Hair follicular keratinocyte (primary cell): ENCODE data around the gene TOPBP1. TPM values are rescaled to one million over a fixed set of nuclear protein-coding genes. Genes with fewer than 3 reads are reported as not detected.

Source experiments
- total RNA-seq: library from RNA; depleted of rRNA; stranded (reverse); fragments of >200 nt; gene quantifications from 2 replicates; pipeline ENCODE4 v1.2.3, GENCODE V29; 2015

Gene TOPBP1
- total RNA-seq, result 25.1 and 30.2 TPM in 2 replicates

DNA sequence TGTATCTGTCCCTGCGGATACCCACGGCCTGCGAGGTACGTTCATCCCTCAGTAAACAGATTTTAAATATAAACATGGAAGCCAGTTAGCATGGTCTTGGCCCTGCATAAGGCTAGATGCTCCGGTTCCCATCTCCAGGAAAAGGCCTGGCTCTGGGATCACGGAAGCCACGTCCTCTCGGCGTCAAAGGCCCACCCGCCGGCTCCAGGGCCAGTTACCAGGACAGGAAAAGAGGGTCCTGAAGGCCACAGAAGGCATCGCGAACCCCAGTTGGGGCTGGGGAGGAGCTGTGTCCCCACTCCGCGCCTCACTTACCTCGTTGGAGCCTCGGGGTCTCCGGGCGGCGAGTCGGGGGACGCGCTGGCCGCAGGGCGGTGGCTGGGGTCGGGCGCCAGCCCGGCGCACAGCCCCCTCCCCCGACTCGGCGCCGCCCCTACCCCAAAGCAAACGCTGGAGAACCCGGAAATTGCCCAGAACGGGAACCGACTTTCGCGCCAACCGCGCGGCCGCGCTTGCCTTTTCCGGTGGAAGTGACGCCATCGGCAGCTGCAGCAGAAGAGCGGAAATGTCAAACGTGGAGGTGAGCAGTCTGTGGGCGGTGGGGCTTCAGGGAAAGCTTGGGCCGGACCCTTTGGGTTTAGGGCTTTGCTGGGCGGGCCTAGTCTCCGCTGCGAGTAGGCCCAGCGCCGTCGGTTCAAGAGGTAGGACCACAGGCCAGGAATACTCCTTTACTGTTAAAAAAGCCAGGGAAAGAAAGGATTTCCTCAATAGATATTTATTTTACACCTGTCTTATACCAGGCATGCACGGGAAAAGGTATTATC lies at the start of gene TOPBP1:
Gene TOPBP1, minus strand, starts transcription at position 488 of the 824 bp plus-strand sequence. CDS start 814 bp downstream, outside the sequence.

DNA sequence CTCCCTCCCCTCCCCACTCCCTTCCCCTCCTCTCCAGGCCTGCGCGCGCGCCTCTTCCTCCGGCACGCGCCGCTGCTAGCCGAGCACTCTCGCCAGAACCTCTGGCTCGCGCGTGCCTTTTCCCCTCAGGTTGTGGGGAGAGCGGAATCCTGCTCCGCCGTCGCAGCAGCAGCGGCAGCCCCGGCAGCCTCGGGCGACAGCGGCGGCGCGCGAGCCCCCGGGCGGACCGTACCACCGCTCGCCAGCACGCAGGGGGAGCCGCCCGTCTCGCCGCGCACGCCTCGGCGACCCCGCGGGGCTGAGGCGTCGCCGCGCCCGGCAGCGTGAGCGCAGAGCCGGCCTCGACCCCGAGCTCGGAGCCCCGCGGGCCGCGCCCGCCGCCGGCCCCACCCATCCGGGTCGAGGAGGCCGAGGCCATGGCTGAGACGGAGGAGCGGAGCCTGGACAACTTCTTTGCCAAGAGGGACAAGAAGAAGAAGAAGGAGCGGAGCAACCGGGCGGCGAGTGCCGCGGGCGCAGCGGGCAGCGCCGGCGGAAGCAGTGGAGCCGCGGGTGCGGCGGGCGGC lies 88.0 kb downstream of the TOPBP1 start, which contains the start of gene CDV3:
Gene CDV3, plus strand, starts transcription at position 58 of the 566 bp plus-strand sequence. Its CDS starts 359 bp downstream, at position 417.

Other genes starting within 250 kb of the TOPBP1 start
- gene CDV3, start 88.3 kb downstream of the TOPBP1 start, total RNA-seq, result 137 and 143 TPM in 2 replicates
- 0.27 TPM in 1 of 2 replicates, not detected in the other for gene TF, start 84.5 kb upstream of the TOPBP1 start, total RNA-seq
- gene SRPRB, start 143.9 kb upstream of the TOPBP1 start, total RNA-seq, result 46.4 and 64.9 TPM in 2 replicates
- gene RAB6B, start 233.9 kb upstream of the TOPBP1 start, total RNA-seq, result 0.15 and 0.23 TPM in 2 replicates